SK-N-SH (cell line): ENCODE measurements around the gene WWC1.

ENCODE experiments used
- CTCF ChIP-seq: fragments of 200-600 bp; sonication (generic); IDR thresholded peaks from 2 replicates; pipeline ENCODE4 v1.6.1; 2017; ENCODE audit warnings: antibody characterized with exemption, mild to moderate bottlenecking, moderate library complexity
- EP300 ChIP-seq, 2 experiments: IDR thresholded peaks; 2 replicates each; pipeline versions ENCODE4 v1.4.0 to v1.6.1; 2012; ENCODE audit warnings: borderline replicate concordance in 1 of 2, low read depth in 1 of 2, low read length in 1 of 2
- EZH2phosphoT487 ChIP-seq: fragments of 200-600 bp; sonication (generic); IDR thresholded peaks from 2 replicates; pipeline ENCODE4 v1.6.1; 2017; ENCODE audit warnings: low read depth, mixed run types, mild to moderate bottlenecking, antibody characterized with exemption, moderate library complexity, borderline replicate concordance
- GABPA ChIP-seq: IDR thresholded peaks from 2 replicates; pipeline ENCODE4 v1.4.0; 2012; ENCODE audit warnings: low read depth, mild to moderate bottlenecking
- IRF3 ChIP-seq: fragments of 150-350 bp; IDR thresholded peaks from 2 replicates; pipeline ENCODE4 v1.6.1; 2016; ENCODE audit warnings: mild to moderate bottlenecking, low read depth, low read length
- JUND ChIP-seq: IDR thresholded peaks from 2 replicates; pipeline ENCODE4 v1.4.0; 2012
- MAX ChIP-seq: IDR thresholded peaks from 2 replicates; pipeline ENCODE4 v1.4.0; 2012; ENCODE audit warnings: low read depth
- MXI1 ChIP-seq: IDR thresholded peaks from 2 replicates; pipeline ENCODE4 v1.6.1; 2012; ENCODE audit warnings: mild to moderate bottlenecking, low read depth, low read length, improper control_type of control experiment
- RAD21 ChIP-seq: IDR thresholded peaks from 2 replicates; pipeline ENCODE4 v1.6.1; 2012; ENCODE audit warnings: mild to moderate bottlenecking, low read length
- USF2 ChIP-seq: fragments of 150-350 bp; IDR thresholded peaks from 2 replicates; pipeline ENCODE4 v1.6.1; 2017; ENCODE audit warnings: antibody characterized with exemption, low read length, low read depth, borderline replicate concordance
- YY1 ChIP-seq: IDR thresholded peaks from 2 replicates; pipeline ENCODE4 v1.4.0; 2012; ENCODE audit warnings: low read depth, mild to moderate bottlenecking

DNA sequence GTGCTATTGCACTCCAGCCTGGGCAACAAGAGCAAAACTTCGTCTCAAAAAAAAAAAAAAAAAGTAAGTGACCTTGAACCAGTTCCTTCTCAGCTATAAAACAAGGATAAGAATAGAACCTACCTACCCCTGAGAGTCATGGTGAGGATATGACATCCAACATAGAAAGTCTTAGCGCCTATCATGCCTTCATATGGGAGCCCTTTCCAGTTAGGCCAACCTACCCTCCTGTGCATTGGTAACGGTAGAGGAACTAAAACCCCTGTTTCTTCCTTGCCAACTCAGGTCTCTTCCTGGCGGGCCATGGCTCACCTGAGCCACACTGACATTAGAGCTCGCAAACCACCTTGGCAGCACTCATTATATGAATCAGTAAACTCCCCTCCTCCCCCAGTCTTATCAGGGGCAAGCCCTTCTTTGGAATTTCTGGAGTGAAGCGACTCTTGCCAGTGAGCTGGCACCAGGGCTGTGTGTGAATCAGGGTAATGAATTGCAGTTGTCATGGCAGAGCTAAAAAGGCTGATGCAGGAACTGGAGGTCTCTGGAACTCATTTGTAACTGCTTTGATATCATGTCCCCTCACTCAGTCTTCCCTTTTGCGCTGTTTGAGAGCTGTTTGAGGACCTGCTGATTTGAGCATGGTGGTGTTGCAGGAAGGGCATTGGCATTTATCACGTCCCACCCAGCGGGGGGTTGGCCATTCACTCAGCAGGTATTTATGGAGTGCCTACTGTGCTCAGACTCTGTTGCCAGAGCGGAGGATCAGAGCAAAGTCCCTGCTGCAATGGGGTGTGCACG is 10.3 kb downstream of the WWC1 start:
- TF ChIP-seq CTCF (no peak), MAX (0 out of 2 replicates have a peak, but pooled peaks have one; percentile 31), USF2 (no peak), GABPA (no peak), JUND (peak; percentile 52), EP300 (IDR thresholded peaks at IDR 0.05; ENCODE audit: borderline replicate concordance in 1 of 2, low read depth in 1 of 2, low read length in 1 of 2) (peak in 1 of 2 experiments; percentile 45; a peak in 1 of 4 replicates), YY1 (no peak; the same call in 1 of the 2 replicates), MXI1 (no peak), RAD21 (no peak), IRF3 (no peak), EZH2phosphoT487 (no peak)
